Measurements from ENCODE around the gene OTX2.

Gene OTX2

DNA sequence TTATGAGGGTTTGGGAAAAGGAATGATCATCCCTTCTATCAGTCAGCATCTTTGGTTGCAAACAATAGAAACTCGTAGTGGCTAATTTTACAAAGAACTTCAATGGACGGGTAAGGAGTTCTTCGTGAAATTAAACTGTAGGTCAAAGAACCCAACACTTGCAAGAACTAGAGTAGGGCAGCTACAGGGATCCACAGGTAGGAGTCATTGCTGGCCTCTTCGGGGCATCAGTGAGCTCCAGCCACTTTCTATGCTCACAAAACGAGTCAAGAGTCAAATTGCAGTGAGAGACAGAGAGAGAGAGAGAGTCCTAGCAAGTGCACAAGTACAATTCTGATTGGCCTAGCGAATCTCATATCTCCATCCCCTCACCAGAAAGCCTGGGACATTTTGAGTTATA lies 29.9 kb upstream of the OTX2 start:
- H2AFZ ChIP-seq (ENCODE audit: low read length), result no peak overlapping the region
- H3K27ac ChIP-seq (replicated peaks; ENCODE audit: low read length), result no peak overlapping the region
- H3K18ac ChIP-seq (ENCODE audit: low read length), result no peak overlapping the region
- DNase-seq (ENCODE audit: low spot score), result no peak
- no peak overlapping the region for H3K23ac ChIP-seq (ENCODE audit: low read depth, low read length, poor library complexity)
- H3K9ac ChIP-seq (ENCODE audit: low read depth, low read length, poor library complexity), result no peak overlapping the region
- no peak overlapping the region for H3K4me3 ChIP-seq (ENCODE audit: low read length in 2 of 2)
- H3K27me3 ChIP-seq (ENCODE audit: control insufficient read depth in 3 of 3, insufficient read depth in 3 of 3, low read depth in 1 of 3, low read length in 3 of 3), result peaks cover 0 to 12% (median 0%) of the 10 kb centered on the region in 3 experiments
- H4K8ac ChIP-seq (ENCODE audit: low read depth, low read length), result no peak overlapping the region
- no peak overlapping the region for H2BK15ac ChIP-seq (ENCODE audit: low read length)
- peaks cover 0 to 2% of the 10 kb centered on the region in 2 donors for H3K4me1 ChIP-seq (ENCODE audit: control insufficient read depth in 2 of 2, insufficient read depth in 1 of 2, low read depth in 1 of 2, low read length in 2 of 2)
- no peak overlapping the region for H2BK5ac ChIP-seq (ENCODE audit: low read length)
- no peak overlapping the region for H3K14ac ChIP-seq (ENCODE audit: low read length)
- H4K91ac ChIP-seq (ENCODE audit: low read depth, low read length, poor library complexity), result no peak overlapping the region
- no peak overlapping the region for H2BK120ac ChIP-seq (ENCODE audit: low read depth, low read length)
- no peaks in the 10 kb centered on the region for H3K79me1 ChIP-seq (ENCODE audit: low read depth, low read length)
- no peak overlapping the region for H3K4ac ChIP-seq (ENCODE audit: low read length)
- H3K36me3 ChIP-seq (replicated peaks in 1 of 2; ENCODE audit: control insufficient read depth in 2 of 2, insufficient read depth in 2 of 2, low read length in 2 of 2), result no peaks in the 10 kb centered on the region
- H3K9me3 ChIP-seq (replicated peaks in 1 of 2; ENCODE audit: control insufficient read depth in 2 of 2, insufficient read depth in 1 of 2, low read depth in 1 of 2, low read length in 2 of 2), result no peaks in the 10 kb centered on the region
- WGBS, 2 donors (ENCODE audit: extremely low coverage in 2 of 2, insufficient read length in 2 of 2, insufficient replicate concordance in 1 of 2), result no CpG with 5 or more reads among the region's 6 CpGs
- H2AK5ac ChIP-seq (ENCODE audit: low read depth, low read length), result no peak overlapping the region
- H2BK12ac ChIP-seq (ENCODE audit: low read length), result no peak overlapping the region
- no peak overlapping the region for H3K4me2 ChIP-seq (ENCODE audit: insufficient read depth, low read length, poor library complexity, severe bottlenecking)

GRCh38 chr14:56829151-56829550 lies 18.9 kb upstream of the OTX2 start:
- H2BK15ac ChIP-seq (ENCODE audit: low read length), result no peak overlapping the region
- H3K23ac ChIP-seq (ENCODE audit: low read depth, low read length, poor library complexity), result no peak overlapping the region
- H3K4me3 ChIP-seq (ENCODE audit: low read length in 2 of 2), result no peak overlapping the region
- no peak overlapping the region for H3K4me2 ChIP-seq (ENCODE audit: insufficient read depth, low read length, poor library complexity, severe bottlenecking)
- DNase-seq (ENCODE audit: low spot score), result no peak
- no peak overlapping the region for H3K14ac ChIP-seq (ENCODE audit: low read length)
- no peak overlapping the region for H3K27ac ChIP-seq (replicated peaks; ENCODE audit: low read length)
- no peaks in the 10 kb centered on the region for H3K79me1 ChIP-seq (ENCODE audit: low read depth, low read length)
- H3K9ac ChIP-seq (ENCODE audit: low read depth, low read length, poor library complexity), result no peak overlapping the region
- no CpG with 5 or more reads among the region's 4 CpGs for WGBS, 2 donors (ENCODE audit: extremely low coverage in 2 of 2, insufficient read length in 2 of 2, insufficient replicate concordance in 1 of 2)
- no peak overlapping the region for H4K8ac ChIP-seq (ENCODE audit: low read depth, low read length)
- H3K4ac ChIP-seq (ENCODE audit: low read length), result no peak overlapping the region
- no peak overlapping the region for H2BK12ac ChIP-seq (ENCODE audit: low read length)
- no peak overlapping the region for H4K91ac ChIP-seq (ENCODE audit: low read depth, low read length, poor library complexity)
- no peaks in the 10 kb centered on the region for H3K36me3 ChIP-seq (replicated peaks in 1 of 2; ENCODE audit: control insufficient read depth in 2 of 2, insufficient read depth in 2 of 2, low read length in 2 of 2)
- no peak overlapping the region for H2BK5ac ChIP-seq (ENCODE audit: low read length)
- no peak overlapping the region for H2BK120ac ChIP-seq (ENCODE audit: low read depth, low read length)
- no peak overlapping the region for H2AK5ac ChIP-seq (ENCODE audit: low read depth, low read length)
- H2AFZ ChIP-seq (ENCODE audit: low read length), result no peak overlapping the region
- no peaks in the 10 kb centered on the region for H3K9me3 ChIP-seq (replicated peaks in 1 of 2; ENCODE audit: control insufficient read depth in 2 of 2, insufficient read depth in 1 of 2, low read depth in 1 of 2, low read length in 2 of 2)
- H3K27me3 ChIP-seq (ENCODE audit: control insufficient read depth in 3 of 3, insufficient read depth in 3 of 3, low read depth in 1 of 3, low read length in 3 of 3), result peaks cover 0 to 11% (median 0%) of the 10 kb centered on the region in 3 experiments
- H3K4me1 ChIP-seq (ENCODE audit: control insufficient read depth in 2 of 2, insufficient read depth in 1 of 2, low read depth in 1 of 2, low read length in 2 of 2), result no peaks in the 10 kb centered on the region
- H3K18ac ChIP-seq (ENCODE audit: low read length), result no peak overlapping the region

GRCh38 chr14:56826214-56826613 lies 15.9 kb upstream of the OTX2 start:
- Histone ChIP-seq H2BK120ac (ENCODE audit: low read depth, low read length) (no peak overlapping the region), H3K9me3 (replicated peaks in 1 of 2; ENCODE audit: control insufficient read depth in 2 of 2, insufficient read depth in 1 of 2, low read depth in 1 of 2, low read length in 2 of 2) (no peaks in the 10 kb centered on the region), H3K14ac (ENCODE audit: low read length) (no peak overlapping the region), H2AFZ (ENCODE audit: low read length) (no peak overlapping the region), H4K91ac (ENCODE audit: low read depth, low read length, poor library complexity) (no peak overlapping the region), H3K18ac (ENCODE audit: low read length) (no peak overlapping the region), H3K4me3 (ENCODE audit: low read length in 2 of 2) (no peak overlapping the region), H2BK15ac (ENCODE audit: low read length) (no peak overlapping the region), H3K27me3 (ENCODE audit: control insufficient read depth in 3 of 3, insufficient read depth in 3 of 3, low read depth in 1 of 3, low read length in 3 of 3) (peaks cover 0 to 24% (median 0%) of the 10 kb centered on the region in 3 experiments), H3K23ac (ENCODE audit: low read depth, low read length, poor library complexity) (no peak overlapping the region), H3K4ac (ENCODE audit: low read length) (no peak overlapping the region), H2BK12ac (ENCODE audit: low read length) (no peak overlapping the region), H3K79me1 (ENCODE audit: low read depth, low read length) (no peaks in the 10 kb centered on the region), H3K27ac (replicated peaks; ENCODE audit: low read length) (no peak overlapping the region), H3K4me1 (ENCODE audit: control insufficient read depth in 2 of 2, insufficient read depth in 1 of 2, low read depth in 1 of 2, low read length in 2 of 2) (no peaks in the 10 kb centered on the region), H3K9ac (ENCODE audit: low read depth, low read length, poor library complexity) (no peak overlapping the region), H2BK5ac (ENCODE audit: low read length) (no peak overlapping the region), H3K4me2 (ENCODE audit: insufficient read depth, low read length, poor library complexity, severe bottlenecking) (no peak overlapping the region), H4K8ac (ENCODE audit: low read depth, low read length) (no peak overlapping the region), H3K36me3 (replicated peaks in 1 of 2; ENCODE audit: control insufficient read depth in 2 of 2, insufficient read depth in 2 of 2, low read length in 2 of 2) (no peaks in the 10 kb centered on the region), H2AK5ac (ENCODE audit: low read depth, low read length) (no peak overlapping the region)
- DNase-seq (ENCODE audit: low spot score), result no peak
- no CpG with 5 or more reads among the region's 4 CpGs for WGBS, 2 donors (ENCODE audit: extremely low coverage in 2 of 2, insufficient read length in 2 of 2, insufficient replicate concordance in 1 of 2)

- no peak overlapping the region for H2AK5ac ChIP-seq (ENCODE audit: low read depth, low read length)
- no peak overlapping the region for H2BK12ac ChIP-seq (ENCODE audit: low read length)
- no peak overlapping the region for H3K14ac ChIP-seq (ENCODE audit: low read length)
- H3K9me3 ChIP-seq (replicated peaks in 1 of 2; ENCODE audit: control insufficient read depth in 2 of 2, insufficient read depth in 1 of 2, low read depth in 1 of 2, low read length in 2 of 2), result no peaks in the 10 kb centered on the region
- no peaks in the 10 kb centered on the region for H3K79me1 ChIP-seq (ENCODE audit: low read depth, low read length)
- H3K4me1 ChIP-seq (ENCODE audit: control insufficient read depth in 2 of 2, insufficient read depth in 1 of 2, low read depth in 1 of 2, low read length in 2 of 2), result peaks cover 0 to 1% of the 10 kb centered on the region in 2 donors
- H2BK120ac ChIP-seq (ENCODE audit: low read depth, low read length), result no peak overlapping the region
- H3K27ac ChIP-seq (replicated peaks; ENCODE audit: low read length), result no peak overlapping the region
- H3K4ac ChIP-seq (ENCODE audit: low read length), result no peak overlapping the region
- no peak overlapping the region for H3K9ac ChIP-seq (ENCODE audit: low read depth, low read length, poor library complexity)
- no peak overlapping the region for H4K8ac ChIP-seq (ENCODE audit: low read depth, low read length)
- no peak for DNase-seq (ENCODE audit: low spot score)
- no peak overlapping the region for H2BK15ac ChIP-seq (ENCODE audit: low read length)
- no peak overlapping the region for H2BK5ac ChIP-seq (ENCODE audit: low read length)
- no peak overlapping the region for H3K18ac ChIP-seq (ENCODE audit: low read length)
- peaks cover 9 to 60% (median 14%) of the 10 kb centered on the region in 3 experiments for H3K27me3 ChIP-seq (ENCODE audit: control insufficient read depth in 3 of 3, insufficient read depth in 3 of 3, low read depth in 1 of 3, low read length in 3 of 3)
- H3K4me3 ChIP-seq (ENCODE audit: low read length in 2 of 2), result no peak overlapping the region
- H3K4me2 ChIP-seq (ENCODE audit: insufficient read depth, low read length, poor library complexity, severe bottlenecking), result no peak overlapping the region
- WGBS, 2 donors (ENCODE audit: extremely low coverage in 2 of 2, insufficient read length in 2 of 2, insufficient replicate concordance in 1 of 2), result no CpG with 5 or more reads among the region's 6 CpGs
- no peaks in the 10 kb centered on the region for H3K36me3 ChIP-seq (replicated peaks in 1 of 2; ENCODE audit: control insufficient read depth in 2 of 2, insufficient read depth in 2 of 2, low read length in 2 of 2)
- H3K23ac ChIP-seq (ENCODE audit: low read depth, low read length, poor library complexity), result no peak overlapping the region
- no peak overlapping the region for H4K91ac ChIP-seq (ENCODE audit: low read depth, low read length, poor library complexity)
- no peak overlapping the region for H2AFZ ChIP-seq (ENCODE audit: low read length)
Measured at GRCh38 chr14:56821805-56822610, 11.7 kb upstream of the OTX2 start.
